ENCODE measurements around the gene TACC2.
"Not testable (repeated sequence)": the region's sequence is repeated elsewhere in the genome, so short reads cannot be mapped to it uniquely, and the experiment has no call there.

TACC2 gene

GRCh38 chr10:122073508-122073907 is 84.5 kb downstream of the TACC2 start:
- no peak for TF ChIP-seq CTCF (conservative IDR thresholded peaks at IDR 0.05; ENCODE audit: low read length)
- DNase-seq (ENCODE audit: low read depth): no peak
- no peak overlapping the region for H3K4me3 ChIP-seq (ENCODE audit: low read length)

GRCh38 chr10:122075171-122075570 is 86.2 kb downstream of the TACC2 start:
- no peak for TF ChIP-seq CTCF (conservative IDR thresholded peaks at IDR 0.05; ENCODE audit: low read length)
- H3K4me3 ChIP-seq (ENCODE audit: low read length): no peak overlapping the region
- no peak for DNase-seq (ENCODE audit: low read depth)

GRCh38 chr10:122075876-122076275 is 86.9 kb downstream of the TACC2 start:
- not testable (repeated sequence) for H3K4me3 ChIP-seq (ENCODE audit: low read length); DNase-seq (ENCODE audit: low read depth)

- H3K4me3 ChIP-seq (ENCODE audit: low read length): no peak overlapping the region
- no peak for DNase-seq (ENCODE audit: low read depth)
- no peak for TF ChIP-seq CTCF (conservative IDR thresholded peaks at IDR 0.05; ENCODE audit: low read length)
Observed at GRCh38 chr10:122077311-122077875, 88.4 kb downstream of the TACC2 start.

GRCh38 chr10:122078326-122078725 is 89.4 kb downstream of the TACC2 start:
- no peak overlapping the region for H3K4me3 ChIP-seq (ENCODE audit: low read length)
- no peak for DNase-seq (ENCODE audit: low read depth)
- no peak for TF ChIP-seq CTCF (conservative IDR thresholded peaks at IDR 0.05; ENCODE audit: low read length)

- H3K4me3 ChIP-seq (ENCODE audit: low read length): no peak overlapping the region
- TF ChIP-seq CTCF (conservative IDR thresholded peaks at IDR 0.05; ENCODE audit: low read length): no peak
- peak; percentile 11 for DNase-seq (ENCODE audit: low read depth)
Observed at GRCh38 chr10:122078965-122079795, 90.2 kb downstream of the TACC2 start.

GRCh38 chr10:122082616-122083477 is 93.9 kb downstream of the TACC2 start:
- no peak for DNase-seq (ENCODE audit: low read depth)
- no peak for TF ChIP-seq CTCF (conservative IDR thresholded peaks at IDR 0.05; ENCODE audit: low read length)
- H3K4me3 ChIP-seq (ENCODE audit: low read length): no peak overlapping the region

All from AG10803 (cell line).